ENCODE results near the gene NOL9. TPM values are rescaled to one million over a fixed set of nuclear protein-coding genes. Genes with fewer than 3 reads are reported as not detected.

NOL9 gene
- polyA plus RNA-seq, 1 of the 3 experiments (the other 2 are of a cell fraction), result 7.1 TPM

- peak overlapping the region in 1 of 2 experiments; percentile 93; a peak in 2 of 4 replicates for H3K27ac ChIP-seq (ENCODE audit: low read depth in 2 of 2, low read length in 1 of 2)
- H3K27me3 ChIP-seq (ENCODE audit: insufficient read depth), result no peaks in the 10 kb centered on the region
- no peak overlapping the region for H3K4me3 ChIP-seq (ENCODE audit: low read depth in 2 of 2, low read length in 1 of 2)
- no peaks in the 10 kb centered on the region for H3K9me3 ChIP-seq
- no peak overlapping the region for H3K4me2 ChIP-seq
- H3K4me1 ChIP-seq (ENCODE audit: control insufficient read depth in 1 of 2, insufficient read depth in 2 of 2, low read depth in 1 of 2, low read length in 1 of 2), result peaks cover 0 to 89% of the 10 kb centered on the region in 2 experiments; a peak in 2 of 4 replicates
- TF ChIP-seq EP300 (IDR thresholded peaks at IDR 0.05; ENCODE audit: borderline replicate concordance in 1 of 2, low read depth in 1 of 2, low read length in 1 of 2) (no peak), RFX5 (IDR thresholded peaks at IDR 0.05; ENCODE audit: low read length) (no peak), RCOR1 (IDR thresholded peaks at IDR 0.05; ENCODE audit: low read length) (no peak), NRF1 (IDR thresholded peaks at IDR 0.05; ENCODE audit: low read depth, low read length) (no peak), POLR2AphosphoS5 (IDR thresholded peaks at IDR 0.05; ENCODE audit: low read depth, low read length) (no peak), MXI1 (IDR thresholded peaks at IDR 0.05; ENCODE audit: low read depth, low read length) (no peak), CTCF (IDR thresholded peaks at IDR 0.05) (no peak), YY1 (IDR thresholded peaks at IDR 0.05; ENCODE audit: low read depth) (no peak), MEF2A (IDR thresholded peaks at IDR 0.05; ENCODE audit: borderline replicate concordance, low read depth) (no peak), EZH2phosphoT487 (IDR thresholded peaks at IDR 0.05; ENCODE audit: borderline replicate concordance, low read depth) (no peak), FOXJ3 (CRISPR knock-in tag; IDR thresholded peaks at IDR 0.05) (no peak)
- no peaks in the 10 kb centered on the region for H4K20me1 ChIP-seq (ENCODE audit: insufficient read depth)
- H3K9ac ChIP-seq, result no peak overlapping the region
- WGBS (ENCODE audit: low lambda C conversion rate), result 81% methylated on average over 4 of the region's 7 CpGs
- H3K79me2 ChIP-seq (ENCODE audit: insufficient read depth), result no peaks in the 10 kb centered on the region
- ChIA-PET CTCF (interaction anchor here (0.5 to 17.4 kb wide), 7 partner anchors 10 to 142 kb away, joined by 3 to 211 read pairs (median 6); partner anchors contain the start of gene PLEKHG5), POLR2A (interaction anchor here (1.0 to 1.6 kb wide), 5 partner anchors 9 to 15 kb away, joined by 3 to 10 read pairs (median 4); partner anchors contain the start of gene PLEKHG5)
- H3F3A ChIP-seq (replicated peaks; ENCODE audit: insufficient read depth), result no peaks in the 10 kb centered on the region
- no peak overlapping the region for H2AFZ ChIP-seq (ENCODE audit: low read depth)
- H3K9me2 ChIP-seq, result no peaks in the 10 kb centered on the region
- no peaks in the 10 kb centered on the region for H3K36me3 ChIP-seq (replicated peaks in 1 of 2; ENCODE audit: control insufficient read depth in 1 of 2, insufficient read depth in 2 of 2, low read length in 1 of 2)
- peak; percentile 24 for DNase-seq
Measured at GRCh38 chr1:6507037-6507428, 47.3 kb downstream of the NOL9 start.

- H3K9me2 ChIP-seq, result no peaks in the 10 kb centered on the region
- 89% methylated on average over 22 of the region's 31 CpGs for WGBS (ENCODE audit: low lambda C conversion rate)
- DNase-seq, result peak; percentile 40
- ChIA-PET POLR2A (interaction anchor here (1.0 to 1.6 kb wide), 5 partner anchors 8 to 15 kb away, joined by 3 to 10 read pairs (median 4); partner anchors contain the start of gene PLEKHG5), CTCF (interaction anchor here (0.5 to 17.4 kb wide), 6 partner anchors 11 to 142 kb away, joined by 3 to 211 read pairs (median 7); partner anchors contain the start of gene PLEKHG5)
- H3K27me3 ChIP-seq (ENCODE audit: insufficient read depth), result no peaks in the 10 kb centered on the region
- no peak overlapping the region for H3K9ac ChIP-seq
- peaks cover 0 to 89% of the 10 kb centered on the region in 2 experiments; a peak in 2 of 4 replicates for H3K4me1 ChIP-seq (ENCODE audit: control insufficient read depth in 1 of 2, insufficient read depth in 2 of 2, low read depth in 1 of 2, low read length in 1 of 2)
- H3K4me3 ChIP-seq (ENCODE audit: low read depth in 2 of 2, low read length in 1 of 2), result no peak overlapping the region
- H3K79me2 ChIP-seq (ENCODE audit: insufficient read depth), result no peaks in the 10 kb centered on the region
- H3F3A ChIP-seq (replicated peaks; ENCODE audit: insufficient read depth), result no peaks in the 10 kb centered on the region
- H3K27ac ChIP-seq (ENCODE audit: low read depth in 2 of 2, low read length in 1 of 2), result peak overlapping the region in 1 of 2 experiments; percentile 93; a peak in 2 of 4 replicates
- no peak overlapping the region for H2AFZ ChIP-seq (ENCODE audit: low read depth)
- no peaks in the 10 kb centered on the region for H3K36me3 ChIP-seq (replicated peaks in 1 of 2; ENCODE audit: control insufficient read depth in 1 of 2, insufficient read depth in 2 of 2, low read length in 1 of 2)
- H4K20me1 ChIP-seq (ENCODE audit: insufficient read depth), result no peaks in the 10 kb centered on the region
- H3K4me2 ChIP-seq, result no peak overlapping the region
- H3K9me3 ChIP-seq, result no peaks in the 10 kb centered on the region
- no peak for TF ChIP-seq RCOR1 (IDR thresholded peaks at IDR 0.05; ENCODE audit: low read length)
- TF ChIP-seq CHD2 (IDR thresholded peaks at IDR 0.05; ENCODE audit: low read length, partially characterized antibody), result no peak
- no peak for TF ChIP-seq GATA2 (CRISPR knock-in tag; IDR thresholded peaks at IDR 0.05)
- TF ChIP-seq FOSL2 (IDR thresholded peaks at IDR 0.05; ENCODE audit: borderline replicate concordance, low read depth), result no peak
- TF ChIP-seq REST (IDR thresholded peaks at IDR 0.05; ENCODE audit: low read depth, low read length), result no peak
- TF ChIP-seq ZBTB33 (IDR thresholded peaks at IDR 0.05; ENCODE audit: borderline replicate concordance, low read depth), result no peak
- TF ChIP-seq RFX5 (IDR thresholded peaks at IDR 0.05; ENCODE audit: low read length), result no peak
Measured at GRCh38 chr1:6506210-6507036, 47.9 kb downstream of the NOL9 start.
